Measurements from ENCODE around the gene CCDC127.
"Not testable (repeated sequence)": the region's sequence is repeated elsewhere in the genome, so short reads cannot be mapped to it uniquely, and the experiment has no call there.

GRCh38 chr5:255116-255515 lies 37.2 kb upstream of the CCDC127 start:
- TF ChIP-seq CTCF (IDR thresholded peaks at IDR 0.05); EZH2 (IDR thresholded peaks at IDR 0.05; ENCODE audit: borderline replicate concordance, insufficient read depth, low read depth, low read length, poor library complexity, severe bottlenecking): not testable (repeated sequence)
